ELR (cell line): ENCODE data around the gene SLC22A12.

Experiments used
- DNase-seq: peaks from one replicate; pipeline ENCODE4 v3.0.0-alpha.2; 2015; ENCODE audit warnings: low read depth

SLC22A12 gene

GRCh38 chr11:64562723-64563351 lies 28.2 kb upstream of the SLC22A12 start:
- no peak for DNase-seq

DNA sequence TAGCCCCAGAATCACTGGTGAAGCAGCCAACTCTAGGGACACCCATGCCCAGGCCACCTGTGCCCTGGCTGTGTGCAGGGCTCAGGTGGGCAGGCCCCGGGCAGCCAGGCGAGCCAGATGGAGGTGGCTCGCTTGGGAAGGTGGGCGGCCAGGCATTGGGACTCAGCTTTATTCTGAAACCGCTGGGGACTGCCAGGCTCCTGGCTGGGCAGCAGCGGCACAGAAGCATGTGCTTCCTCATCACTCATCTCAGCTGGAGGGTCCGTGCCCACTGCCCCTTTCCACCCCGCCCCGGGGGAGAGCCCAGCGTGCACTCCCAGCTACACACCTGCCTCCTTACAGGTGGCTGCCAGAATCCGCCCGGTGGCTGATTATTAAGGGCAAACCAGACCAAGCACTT lies 27.1 kb upstream of the SLC22A12 start:
- DNase-seq, result no peak

GRCh38 chr11:64564419-64564818 lies 26.6 kb upstream of the SLC22A12 start:
- no peak for DNase-seq

DNA sequence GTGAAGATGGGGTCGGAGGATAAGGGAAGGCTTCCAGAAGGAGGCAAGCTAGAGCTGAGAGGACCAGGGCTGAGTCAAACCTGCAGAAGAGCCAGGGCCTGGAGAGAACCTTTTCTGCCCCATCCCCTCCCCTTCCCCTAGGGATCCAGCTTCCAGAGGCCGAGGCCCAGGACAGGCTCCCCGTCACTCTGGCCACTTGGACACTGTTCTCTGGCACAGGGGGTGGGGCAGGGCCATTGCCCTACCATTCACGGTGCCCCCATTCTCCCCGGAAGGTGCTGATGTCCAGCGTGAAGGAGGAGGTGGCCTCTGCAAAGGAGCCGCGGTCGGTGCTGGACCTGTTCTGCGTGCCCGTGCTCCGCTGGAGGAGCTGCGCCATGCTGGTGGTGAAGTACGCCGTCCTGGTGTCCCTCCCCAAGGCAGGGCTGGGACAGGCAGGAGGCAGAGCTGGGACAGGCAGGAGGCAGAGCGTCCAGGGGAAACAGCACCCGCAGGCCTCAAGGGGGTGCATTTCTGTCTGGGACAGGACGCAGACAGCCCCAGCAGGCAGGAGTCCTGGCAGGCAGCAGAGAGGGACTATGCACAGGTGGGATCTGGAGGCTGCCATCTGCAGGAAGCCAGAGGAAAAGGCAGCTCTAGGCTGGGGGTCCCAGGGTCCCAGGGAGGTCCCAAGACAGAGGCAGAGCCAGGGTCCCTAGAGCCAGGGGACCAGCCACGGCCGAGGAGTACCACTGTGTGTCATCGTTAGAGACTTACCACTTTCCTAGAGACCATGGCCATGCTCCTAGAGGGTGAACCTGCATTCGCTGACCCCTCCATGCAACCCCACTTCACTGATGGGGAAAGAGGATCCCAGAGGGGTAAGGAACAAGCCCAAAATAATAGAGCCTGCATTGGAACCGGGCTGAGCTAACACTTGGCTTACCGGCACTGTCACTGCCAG lies 25.8 kb upstream of the SLC22A12 start:
- DNase-seq, result no peak

- peak; percentile 53 for DNase-seq
These were observed 24.7 kb upstream of the SLC22A12 start for GRCh38 chr11:64566042-64566914.

DNA sequence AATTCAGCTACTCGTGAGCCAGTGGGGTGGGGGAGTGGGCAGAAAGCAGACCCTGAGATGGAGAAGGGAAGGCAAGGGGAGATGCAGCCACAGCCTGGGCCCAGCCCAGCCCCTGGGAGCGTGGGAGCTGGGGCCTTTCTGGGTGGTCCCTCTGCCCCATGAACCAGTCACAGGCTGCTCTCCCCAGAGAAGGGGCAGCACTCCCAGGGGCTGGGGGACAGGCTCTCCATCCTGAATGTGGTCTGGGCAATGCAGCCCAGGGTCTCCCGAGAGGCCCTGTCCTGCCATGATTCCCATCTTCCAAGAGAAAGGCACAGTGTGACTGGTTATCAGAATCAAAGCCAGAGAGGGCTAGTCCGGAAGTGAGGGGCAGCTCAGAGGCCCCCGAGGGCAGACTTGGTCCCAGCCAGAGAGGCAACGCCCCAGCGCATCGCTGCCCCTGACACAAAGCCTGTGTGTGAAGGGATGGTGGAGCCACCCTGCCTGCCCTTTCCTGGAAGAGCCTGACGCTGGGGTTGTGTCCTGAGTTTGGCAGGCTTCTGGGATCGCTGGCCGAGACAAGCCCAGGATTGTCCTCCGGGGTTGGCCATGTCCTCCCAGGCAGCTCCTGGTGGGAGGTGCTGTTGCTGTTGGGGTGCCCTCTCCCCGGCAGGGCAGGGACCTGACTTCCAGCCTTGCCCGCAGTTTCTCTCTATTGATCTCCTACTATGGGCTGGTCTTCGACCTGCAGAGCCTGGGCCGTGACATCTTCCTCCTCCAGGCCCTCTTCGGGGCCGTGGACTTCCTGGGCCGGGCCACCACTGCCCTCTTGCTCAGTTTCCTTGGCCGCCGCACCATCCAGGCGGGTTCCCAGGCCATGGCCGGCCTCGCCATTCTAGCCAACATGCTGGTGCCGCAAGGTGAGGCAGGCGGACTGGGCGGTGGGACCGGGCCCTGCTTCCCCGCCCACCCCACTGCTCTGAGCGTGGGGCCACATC lies 23.8 kb upstream of the SLC22A12 start:
- no peak for DNase-seq

DNA sequence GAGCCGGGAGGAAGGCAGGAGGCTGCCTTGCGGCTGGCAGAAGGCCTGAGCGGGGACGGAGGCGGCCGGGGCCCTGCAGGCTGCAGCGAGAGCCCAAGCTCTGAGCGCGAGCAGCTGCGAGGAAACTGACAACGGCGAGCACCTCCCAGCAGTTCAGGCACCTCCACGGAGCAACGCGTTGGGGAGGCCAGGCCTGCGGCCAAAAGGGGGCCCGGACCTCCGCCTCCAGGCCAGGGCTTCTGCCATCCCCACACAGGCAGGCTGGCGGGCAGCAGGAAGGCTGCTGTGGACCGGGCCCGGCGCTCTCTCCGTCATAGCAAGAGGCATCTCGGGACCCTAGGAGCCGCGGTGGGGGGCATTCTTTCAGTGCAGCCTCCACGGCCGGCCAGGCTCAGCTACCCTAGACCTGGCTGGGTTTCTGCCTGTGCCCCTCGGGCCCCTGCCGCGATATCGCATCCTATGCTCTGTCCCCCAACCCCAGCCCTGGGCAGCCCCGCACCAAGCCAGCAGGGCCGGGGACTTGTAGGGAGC lies 22.9 kb upstream of the SLC22A12 start:
- no peak for DNase-seq

DNA sequence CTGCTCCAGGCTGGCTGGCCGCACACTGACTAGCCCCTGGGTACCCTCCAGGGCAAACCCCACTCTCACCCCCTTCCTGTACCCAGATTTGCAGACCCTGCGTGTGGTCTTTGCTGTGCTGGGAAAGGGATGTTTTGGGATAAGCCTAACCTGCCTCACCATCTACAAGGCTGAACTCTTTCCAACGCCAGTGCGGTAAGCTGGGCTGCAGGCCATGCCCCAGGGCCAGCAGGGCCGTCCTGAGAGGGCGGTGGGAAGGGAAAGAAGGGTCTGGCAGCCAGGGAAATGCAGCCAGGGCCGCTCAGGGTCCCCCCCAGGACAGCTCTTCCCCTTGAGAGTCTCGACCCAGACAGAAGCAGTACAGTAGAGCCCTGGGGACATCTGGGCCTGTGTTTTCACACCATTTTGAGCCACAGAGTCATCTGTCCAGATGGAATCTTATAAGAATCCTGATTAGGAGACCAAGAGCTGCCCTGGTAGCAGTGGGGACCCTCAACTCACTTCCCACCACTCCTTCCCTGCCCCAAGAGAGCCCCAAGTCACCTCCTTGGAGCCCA lies 22.4 kb upstream of the SLC22A12 start:
- DNase-seq, result no peak

- DNase-seq, result no peak
These were observed 21.6 kb upstream of the SLC22A12 start for GRCh38 chr11:64569300-64569970.

DNA sequence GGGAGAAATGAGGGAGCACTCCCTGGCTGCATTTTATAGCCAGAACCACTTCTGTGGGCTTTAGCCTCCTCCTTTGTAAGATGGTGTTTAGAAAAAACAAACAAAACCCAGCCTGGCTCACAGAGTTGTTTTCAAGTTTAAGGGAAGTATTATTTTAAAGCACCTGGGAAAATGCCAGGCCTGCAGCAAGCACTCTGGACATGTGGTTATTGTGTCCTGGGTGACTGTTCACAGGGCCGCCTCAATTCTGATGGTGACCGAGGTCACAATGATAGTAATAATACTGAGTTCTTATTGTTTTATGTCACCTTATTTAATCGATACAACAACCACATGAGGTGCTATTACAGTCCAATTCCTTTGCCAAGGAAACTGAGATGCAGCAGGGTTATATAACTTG lies 20.7 kb upstream of the SLC22A12 start:
- no peak for DNase-seq

DNA sequence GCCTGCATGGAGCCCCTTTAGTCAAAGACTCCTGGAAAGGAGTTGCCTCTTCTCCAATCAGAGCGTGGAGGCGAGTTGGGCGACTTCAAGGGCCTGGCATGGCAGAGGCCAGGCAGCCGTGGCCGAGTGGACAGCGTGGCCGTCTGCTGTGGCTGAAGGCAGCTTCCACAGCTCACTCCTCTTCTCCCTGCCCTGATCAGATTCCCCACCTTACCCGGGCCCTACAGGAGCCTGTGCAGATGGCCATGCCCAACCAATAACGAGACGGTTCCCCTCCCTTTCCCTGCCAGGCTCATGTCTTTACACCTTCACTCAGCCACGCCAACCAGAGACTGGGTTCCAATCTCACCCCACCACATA lies 20.0 kb upstream of the SLC22A12 start:
- no peak for DNase-seq

DNA sequence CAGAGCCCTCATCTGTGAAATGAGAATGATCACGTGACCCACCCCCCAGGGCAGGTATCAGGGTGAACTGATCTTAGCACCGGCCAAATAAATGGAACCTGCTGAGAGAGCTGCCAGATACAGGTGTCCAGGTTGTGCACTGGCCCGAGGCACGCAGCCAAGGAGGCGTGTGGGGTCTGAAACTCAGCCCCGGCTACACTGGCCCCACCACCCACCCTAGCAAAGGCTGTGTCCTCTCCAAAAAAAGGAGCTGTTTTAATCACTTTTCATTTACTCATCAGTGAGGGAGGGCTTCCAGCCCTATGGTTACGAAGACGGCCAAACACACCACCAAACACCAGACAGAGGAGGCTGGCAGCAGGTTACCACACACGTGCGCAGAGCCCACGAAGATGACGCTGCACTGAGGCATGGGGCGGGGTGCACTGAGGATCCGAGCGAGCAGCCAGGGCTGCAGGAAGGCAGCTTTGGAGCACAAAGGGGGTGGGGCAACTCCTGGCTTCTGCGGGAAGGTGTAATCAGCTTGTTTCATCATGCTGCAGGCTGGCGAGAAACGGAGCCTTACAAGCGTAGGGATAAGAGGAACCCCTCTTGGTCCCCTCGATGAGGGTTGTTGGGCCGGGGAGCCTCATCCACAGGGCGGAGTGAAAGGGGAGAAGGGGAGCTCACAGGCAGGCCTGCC lies 19.5 kb upstream of the SLC22A12 start:
- DNase-seq, result no peak

DNA sequence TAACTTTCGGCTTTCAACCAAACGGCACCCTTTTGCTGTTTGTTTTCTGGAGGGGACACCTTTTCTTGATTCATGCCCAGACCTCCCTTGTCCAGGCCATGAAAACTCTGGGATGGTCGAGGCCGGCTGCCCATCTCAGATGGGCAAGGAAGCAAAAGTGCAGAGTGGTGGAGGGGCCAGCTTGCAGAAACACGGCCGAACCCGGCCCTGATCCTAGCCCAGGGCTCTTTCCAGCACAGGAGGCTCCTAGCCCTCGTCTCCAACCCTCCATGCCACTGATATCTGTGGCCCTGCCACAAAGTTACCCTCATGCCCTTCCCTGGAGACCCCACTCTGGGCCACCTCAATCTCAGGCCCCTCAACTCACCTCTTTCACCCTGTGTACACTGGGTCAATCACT lies 18.9 kb upstream of the SLC22A12 start:
- no peak for DNase-seq

DNA sequence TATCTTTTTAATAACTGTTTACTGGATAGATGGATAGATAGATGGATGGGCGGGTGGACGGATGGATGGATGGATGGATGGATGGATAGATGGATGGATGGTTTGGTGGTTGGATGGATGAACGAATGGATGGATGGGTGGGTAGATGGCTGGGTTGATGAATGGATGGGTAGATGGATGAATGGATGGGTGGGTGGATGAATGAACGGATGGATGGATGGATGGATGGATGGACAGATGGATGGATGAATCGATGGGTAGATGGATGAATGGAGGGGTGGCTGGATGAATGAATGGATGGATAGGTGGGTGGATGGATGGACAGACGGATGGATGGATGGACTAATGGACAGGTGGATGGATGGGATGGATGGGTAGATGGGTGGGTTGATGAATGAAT lies 13.8 kb upstream of the SLC22A12 start:
- DNase-seq, result no peak

DNA sequence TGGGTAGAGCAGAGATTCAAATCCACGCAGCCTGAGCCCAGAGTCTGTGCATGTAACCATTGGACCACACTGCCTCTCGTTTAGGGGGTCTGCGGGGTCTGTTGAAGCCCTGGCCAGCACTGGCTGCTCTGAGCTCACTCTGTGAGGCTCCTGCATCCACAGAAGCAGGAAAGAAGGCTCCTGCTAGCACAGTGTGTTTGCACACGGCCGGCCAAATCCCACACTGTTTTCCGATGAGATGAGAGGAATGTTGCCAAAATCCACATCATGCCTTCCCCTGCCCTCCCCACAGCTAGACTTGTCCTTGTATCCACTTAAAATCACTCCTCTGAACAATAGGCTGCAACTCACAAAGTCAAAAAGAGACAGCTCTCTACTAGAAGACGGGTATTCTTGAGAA lies 10.6 kb upstream of the SLC22A12 start:
- DNase-seq, result no peak

DNA sequence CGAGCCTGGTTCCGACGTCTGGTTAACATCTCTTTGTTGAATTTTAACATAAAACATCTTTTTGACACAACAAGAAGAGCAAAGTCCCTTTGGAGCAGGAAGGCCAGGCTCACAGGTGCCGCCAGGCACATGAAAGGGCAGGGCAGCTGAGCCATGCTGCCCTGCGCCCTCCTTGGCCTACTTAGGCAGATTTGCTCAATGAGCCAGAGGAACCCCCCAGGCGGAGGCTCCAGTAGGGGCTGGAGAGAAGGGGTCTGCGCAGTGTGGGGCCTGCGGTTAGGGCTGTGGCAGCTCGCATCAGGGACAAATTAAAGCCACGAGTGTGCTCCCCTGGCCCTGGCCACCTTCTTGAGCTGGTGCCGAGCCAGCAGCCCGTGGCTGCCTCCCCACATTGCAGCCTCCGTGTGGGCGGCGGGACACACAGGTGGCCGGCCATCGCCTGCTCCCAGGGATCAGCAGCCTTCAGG lies 9.9 kb upstream of the SLC22A12 start:
- no peak for DNase-seq

- DNase-seq, result no peak
These were observed 8.1 kb upstream of the SLC22A12 start for GRCh38 chr11:64582885-64583284.

DNA sequence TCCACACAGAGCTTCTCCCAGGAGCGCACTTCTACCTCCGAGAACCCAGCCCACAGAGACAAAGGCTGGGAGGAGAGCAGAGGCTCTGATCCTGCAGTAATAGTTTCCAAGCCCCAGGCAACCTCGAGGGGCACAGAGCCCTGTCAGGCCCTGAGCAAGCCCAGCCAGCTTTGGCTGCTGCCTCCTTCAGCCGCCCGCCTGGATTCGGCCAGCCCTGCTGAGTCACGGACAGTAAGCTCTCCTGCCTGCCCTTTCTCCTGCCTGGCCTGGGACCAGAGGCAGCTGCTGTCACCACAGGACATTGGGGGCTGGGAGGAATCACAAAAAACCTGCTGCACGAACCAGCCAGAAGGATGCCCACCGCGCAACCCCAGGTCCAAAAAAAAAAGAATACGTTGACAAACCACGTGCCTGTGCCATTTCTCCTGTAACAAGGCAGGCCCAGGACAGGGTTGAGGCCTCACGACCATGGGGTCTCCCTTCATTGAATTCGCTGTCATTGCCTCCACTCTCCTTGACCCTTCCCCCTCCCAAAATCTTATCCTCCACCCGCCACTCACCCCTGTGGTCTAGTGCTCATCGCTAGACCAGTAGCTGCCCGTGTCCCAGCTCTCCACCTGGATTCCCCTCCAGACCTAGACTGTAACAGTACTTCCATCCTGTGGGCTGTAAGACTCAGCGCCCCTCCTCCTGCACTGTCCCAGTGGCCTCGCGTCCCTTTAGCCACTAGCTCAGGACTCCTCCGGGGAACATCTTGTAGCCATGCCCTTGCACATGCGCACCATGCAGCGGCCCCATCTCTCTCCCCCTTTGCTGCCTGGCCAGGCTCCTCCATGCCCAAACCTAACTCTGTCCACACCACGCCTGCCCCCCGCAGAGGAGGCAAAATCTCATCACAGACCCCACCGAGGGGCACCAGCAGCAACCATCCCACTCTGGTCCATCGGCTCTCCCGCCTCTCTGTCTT lies 7.4 kb upstream of the SLC22A12 start:
- no peak for DNase-seq
